ENCODE measurements around the gene PSMD6.

GRCh38 chr3:63966871-63967270 is 56.4 kb downstream of the PSMD6 start:
- TF ChIP-seq, protein P1, sequence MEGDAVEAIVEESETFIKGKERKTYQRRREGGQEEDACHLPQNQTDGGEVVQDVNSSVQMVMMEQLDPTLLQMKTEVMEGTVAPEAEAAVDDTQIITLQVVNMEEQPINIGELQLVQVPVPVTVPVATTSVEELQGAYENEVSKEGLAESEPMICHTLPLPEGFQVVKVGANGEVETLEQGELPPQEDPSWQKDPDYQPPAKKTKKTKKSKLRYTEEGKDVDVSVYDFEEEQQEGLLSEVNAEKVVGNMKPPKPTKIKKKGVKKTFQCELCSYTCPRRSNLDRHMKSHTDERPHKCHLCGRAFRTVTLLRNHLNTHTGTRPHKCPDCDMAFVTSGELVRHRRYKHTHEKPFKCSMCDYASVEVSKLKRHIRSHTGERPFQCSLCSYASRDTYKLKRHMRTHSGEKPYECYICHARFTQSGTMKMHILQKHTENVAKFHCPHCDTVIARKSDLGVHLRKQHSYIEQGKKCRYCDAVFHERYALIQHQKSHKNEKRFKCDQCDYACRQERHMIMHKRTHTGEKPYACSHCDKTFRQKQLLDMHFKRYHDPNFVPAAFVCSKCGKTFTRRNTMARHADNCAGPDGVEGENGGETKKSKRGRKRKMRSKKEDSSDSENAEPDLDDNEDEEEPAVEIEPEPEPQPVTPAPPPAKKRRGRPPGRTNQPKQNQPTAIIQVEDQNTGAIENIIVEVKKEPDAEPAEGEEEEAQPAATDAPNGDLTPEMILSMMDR (IDR thresholded peaks at IDR 0.05; ENCODE audit: poor library complexity, severe bottlenecking) = no peak
- TF ChIP-seq EZH2 (IDR thresholded peaks at IDR 0.05; ENCODE audit: borderline replicate concordance, insufficient read depth, low read length, poor library complexity, severe bottlenecking) (no peak), POLR2AphosphoS5 (IDR thresholded peaks at IDR 0.05) (no peak), TAF1 (IDR thresholded peaks at IDR 0.05; ENCODE audit: low read depth) (no peak)

All from neural cell (in vitro differentiated cells).